Aorta (tissue), 5 donors: ENCODE results near the gene KIFC3. TPM values are rescaled to one million over a fixed set of nuclear protein-coding genes. Genes with fewer than 3 reads are reported as not detected.
A peak's percentile ranks its signal among the peaks of the same experiment; 100 is the strongest.

Experiments
- ATAC-seq: fragments of 200-7000 bp; cut with Tn5 transposase; one replicate; pipeline ENCODE4 v1.9.1; 2022; ENCODE audit warnings: moderate library complexity; ENCODE audit not compliant: low FRiP score
- DNase-seq, 2 donors: peaks; one replicate each; pipeline ENCODE4 v3.0.0-alpha.2; 2020
- H3K27ac ChIP-seq, 2 donors: one replicate each; pipeline ENCODE4 v1.5.1; 2013; ENCODE audit warnings: low read length in 2 of 2, mild to moderate bottlenecking in 2 of 2, moderate library complexity in 2 of 2, control low read depth in 1 of 2, inconsistent platforms in 1 of 2, low read depth in 1 of 2
- H3K27me3 ChIP-seq, 2 donors: one replicate each; pipeline ENCODE4 v1.6.1; 2013; ENCODE audit warnings: control low read depth in 1 of 2, low read length in 1 of 2, mild to moderate bottlenecking in 1 of 2, moderate library complexity in 1 of 2; ENCODE audit not compliant: insufficient read depth in 2 of 2, control insufficient read depth in 1 of 2
- H3K36me3 ChIP-seq, 2 donors: one replicate each; pipeline ENCODE4 v1.6.1; 2013; ENCODE audit warnings: control low read depth in 1 of 2, low read length in 1 of 2, mild to moderate bottlenecking in 1 of 2; ENCODE audit not compliant: insufficient read depth in 2 of 2, control insufficient read depth in 1 of 2
- H3K4me1 ChIP-seq, 2 donors: one replicate each; pipeline ENCODE4 v1.6.1; 2013; ENCODE audit warnings: low read length in 2 of 2, control low read depth in 1 of 2, mild to moderate bottlenecking in 1 of 2, moderate library complexity in 1 of 2; ENCODE audit not compliant: insufficient read depth in 2 of 2, control insufficient read depth in 1 of 2
- H3K4me3 ChIP-seq, 2 donors: one replicate each; pipeline ENCODE4 v1.5.1; 2013; ENCODE audit warnings: low read length in 2 of 2, control low read depth in 1 of 2, mild to moderate bottlenecking in 1 of 2
- H3K9me3 ChIP-seq: one replicate; pipeline ENCODE4 v1.6.1; 2013; ENCODE audit warnings: mild to moderate bottlenecking, low read length; ENCODE audit not compliant: control insufficient read depth
- WGBS, 2 donors: extraction: QIAGEN DNeasy Blood & Tissue Kit; methylation state at CpG; one replicate each; pipeline ENCODE4 v1.1.7; 2013; 5-methylcytosine and 5-hydroxymethylcytosine counted together
- intact Hi-C, 2 donors: fragments of 100-400 bp; cut with DNase I; formaldehyde crosslinking; loops; one replicate each; pipeline versions ENCODE4 v1.14.2 to v1.15.0; 2022
- polyA plus RNA-seq, 2 donors: library from polyadenylated mRNA; stranded (reverse); fragments of 200-250 nt; gene quantifications; one replicate each; pipeline ENCODE4 v1.2.3, GENCODE V29; 2013
- total RNA-seq, 2 donors: library from RNA; stranded (reverse); fragmentation: NEBNext Ultra II Directional; extraction: Animal tissue kit (Norgen Biotek cat#: 25700); gene quantifications; one replicate each; pipeline ENCODE4 v1.2.1, GENCODE V29; 2021
- donor health status: healthy with polysubstance abuse.
- donor health status: Bipolar disorder and iron deficiency.
- donor health status: DM: no; HTN: no; CAD: no.
- donor health status: DM: no; HTN: no; CAD: no.
- donor health status: DM: yes; HTN: yes; CAD: no.

KIFC3 gene
- total and polyA plus RNA-seq, 4 donors: 27.4 to 80.1 (median 65.4) TPM

GRCh38 chr16:57761957-57762356 lies 40.3 kb downstream of the KIFC3 start:
- no peak overlapping the region for H3K27ac ChIP-seq
- ATAC-seq (no peak), DNase-seq (peak in 1 of 2 donors; percentile 44)
- 94 to 97% methylated on average over 12 of the region's 12 CpGs for WGBS, 2 donors
- H3K27me3 ChIP-seq: no peaks in the 10 kb centered on the region
- H3K4me3 ChIP-seq: no peak overlapping the region
- intact Hi-C loops: loop anchor here in 1 of 2 donors (5.0 kb wide), 1 partner anchor 40 kb away; the partner anchor contains the start of gene KIFC3
- no peaks in the 10 kb centered on the region for H3K36me3 ChIP-seq
- no peaks in the 10 kb centered on the region for H3K4me1 ChIP-seq
- H3K9me3 ChIP-seq: no peaks in the 10 kb centered on the region

GRCh38 chr16:57761301-57761700 lies 41.0 kb downstream of the KIFC3 start:
- intact Hi-C loops: loop anchor here in 1 of 2 donors (5.0 kb wide), 1 partner anchor 41 kb away; the partner anchor contains the start of gene KIFC3
- no peaks in the 10 kb centered on the region for H3K9me3 ChIP-seq
- no peaks in the 10 kb centered on the region for H3K4me1 ChIP-seq
- no peaks in the 10 kb centered on the region for H3K36me3 ChIP-seq
- peak in 1 of 2 donors; percentile 38 for DNase-seq
- no peak overlapping the region for H3K27ac ChIP-seq
- ATAC-seq: no peak
- WGBS, 2 donors: 80 to 81% methylated on average over 9 of the region's 9 CpGs
- H3K4me3 ChIP-seq: no peak overlapping the region
- no peaks in the 10 kb centered on the region for H3K27me3 ChIP-seq

GRCh38 chr16:57760357-57761160 lies 41.7 kb downstream of the KIFC3 start:
- peak in 1 of 2 donors; percentile 42 for DNase-seq
- no peak overlapping the region for H3K27ac ChIP-seq
- WGBS, 2 donors: 82 to 86% methylated on average over 40 of the region's 40 CpGs
- no peaks in the 10 kb centered on the region for H3K27me3 ChIP-seq
- ATAC-seq: no peak
- intact Hi-C loops: loop anchor here in 1 of 2 donors (5.0 kb wide), 1 partner anchor 42 kb away; the partner anchor contains the start of gene KIFC3
- no peaks in the 10 kb centered on the region for H3K4me1 ChIP-seq
- H3K36me3 ChIP-seq: no peaks in the 10 kb centered on the region
- no peak overlapping the region for H3K4me3 ChIP-seq
- H3K9me3 ChIP-seq: no peaks in the 10 kb centered on the region

- intact Hi-C loops: loop anchor here (5.0 kb wide), 2 partner anchors 43 to 243 kb away; partner anchors contain the start of genes USB1 (in 2 of the 2), ZNF319 (in 2 of the 2) and KIFC3 (in 1 of the 2)
- H3K36me3 ChIP-seq: no peaks in the 10 kb centered on the region
Measured at GRCh38 chr16:57759541-57760356, 42.5 kb downstream of the KIFC3 start.

GRCh38 chr16:57759131-57759530 lies 43.2 kb downstream of the KIFC3 start:
- H3K27me3 ChIP-seq: no peaks in the 10 kb centered on the region
- ATAC-seq (no peak), DNase-seq (peak in 1 of 2 donors; percentile 46)
- intact Hi-C loops: loop anchor here (5.0 kb wide), 1 partner anchor 243 kb away; the partner anchor contains the start of genes USB1 (in 2 of the 2) and ZNF319 (in 2 of the 2)
- H3K27ac ChIP-seq: no peak overlapping the region
- no peak overlapping the region for H3K4me3 ChIP-seq
- 87 to 90% methylated on average over 5 to 7 of the region's 7 CpGs for WGBS, 2 donors
- no peaks in the 10 kb centered on the region for H3K4me1 ChIP-seq
- no peaks in the 10 kb centered on the region for H3K36me3 ChIP-seq
- H3K9me3 ChIP-seq: no peaks in the 10 kb centered on the region

More at GRCh38 chr16:57759541-57760356, 42.5 kb downstream of the KIFC3 start:
- Histone ChIP-seq H3K4me1 (no peaks in the 10 kb centered on the region), H3K4me3 (no peak overlapping the region), H3K9me3 (no peaks in the 10 kb centered on the region), H3K27ac (no peak overlapping the region), H3K27me3 (no peaks in the 10 kb centered on the region)
- ATAC-seq (no peak), DNase-seq (peak in 1 of 2 donors; percentile 43)
- whole genome bisulfite sequencing, 2 donors: 84 to 86% methylated on average over 21 of the region's 21 CpGs

- H3K9me3 ChIP-seq: no peaks in the 10 kb centered on the region
- no peak overlapping the region for H3K4me3 ChIP-seq
- intact Hi-C loops: loop anchor here (5.0 kb wide), 1 partner anchor 244 kb away; the partner anchor contains the start of genes USB1 (in 2 of the 2) and ZNF319 (in 2 of the 2)
- no peaks in the 10 kb centered on the region for H3K27me3 ChIP-seq
- no peaks in the 10 kb centered on the region for H3K4me1 ChIP-seq
- DNase-seq (peak; percentile 48 to 62), ATAC-seq (no peak)
- no peaks in the 10 kb centered on the region for H3K36me3 ChIP-seq
- no peak overlapping the region for H3K27ac ChIP-seq
- WGBS, 2 donors: 79 to 80% methylated on average over 31 to 33 of the region's 33 CpGs
Measured at GRCh38 chr16:57758331-57759117, 43.8 kb downstream of the KIFC3 start.

- no peak overlapping the region for H3K4me3 ChIP-seq
- no peaks in the 10 kb centered on the region for H3K27me3 ChIP-seq
- no peaks in the 10 kb centered on the region for H3K4me1 ChIP-seq
- H3K27ac ChIP-seq: no peak overlapping the region
- H3K36me3 ChIP-seq: no peaks in the 10 kb centered on the region
- ATAC-seq (no peak), DNase-seq (peak; percentile 37 to 64)
- H3K9me3 ChIP-seq: no peaks in the 10 kb centered on the region
- intact Hi-C loops: loop anchor here (1.0 to 5.0 kb wide), 4 partner anchors 21 to 244 kb away; partner anchors contain the start of genes USB1 (in 2 of the 2) and ZNF319 (in 2 of the 2)
- 92 to 93% methylated on average over 7 of the region's 7 CpGs for WGBS, 2 donors
Measured at GRCh38 chr16:57757883-57758282, 44.4 kb downstream of the KIFC3 start.
